SK-N-SH (cell line): Measurements from ENCODE around the gene SLC12A6.
"Not testable (repeated sequence)": the region's sequence is repeated elsewhere in the genome, so short reads cannot be mapped to it uniquely, and the experiment has no call there.

Experiments used
- CTCF ChIP-seq: fragments of 200-600 bp; sonication (generic); IDR thresholded peaks from 2 replicates; pipeline ENCODE4 v1.6.1; 2017; ENCODE audit warnings: antibody characterized with exemption, mild to moderate bottlenecking, moderate library complexity
- EZH2phosphoT487 ChIP-seq: fragments of 200-600 bp; sonication (generic); IDR thresholded peaks from 2 replicates; pipeline ENCODE4 v1.6.1; 2017; ENCODE audit warnings: low read depth, mixed run types, mild to moderate bottlenecking, antibody characterized with exemption, moderate library complexity, borderline replicate concordance
- GABPA ChIP-seq: IDR thresholded peaks from 2 replicates; pipeline ENCODE4 v1.4.0; 2012; ENCODE audit warnings: low read depth, mild to moderate bottlenecking
- MXI1 ChIP-seq: IDR thresholded peaks from 2 replicates; pipeline ENCODE4 v1.6.1; 2012; ENCODE audit warnings: mild to moderate bottlenecking, low read depth, low read length, improper control_type of control experiment
- RAD21 ChIP-seq: IDR thresholded peaks from 2 replicates; pipeline ENCODE4 v1.6.1; 2012; ENCODE audit warnings: mild to moderate bottlenecking, low read length
- REST ChIP-seq: IDR thresholded peaks from 2 replicates; pipeline ENCODE4 v1.6.1; 2012; ENCODE audit warnings: mild to moderate bottlenecking, low read depth, low read length, moderate library complexity
- SIN3A ChIP-seq: IDR thresholded peaks from 2 replicates; pipeline ENCODE4 v1.6.1; 2012; ENCODE audit warnings: low read depth, mild to moderate bottlenecking, low read length, moderate library complexity, borderline replicate concordance
- SMC3 ChIP-seq: IDR thresholded peaks from 2 replicates; pipeline ENCODE4 v1.6.1; 2012; ENCODE audit warnings: low read depth, low read length, improper control_type of control experiment
- TAF1 ChIP-seq: IDR thresholded peaks from 2 replicates; pipeline ENCODE4 v1.6.1; 2012; ENCODE audit warnings: low read depth, mild to moderate bottlenecking, low read length, moderate library complexity, borderline replicate concordance

DNA sequence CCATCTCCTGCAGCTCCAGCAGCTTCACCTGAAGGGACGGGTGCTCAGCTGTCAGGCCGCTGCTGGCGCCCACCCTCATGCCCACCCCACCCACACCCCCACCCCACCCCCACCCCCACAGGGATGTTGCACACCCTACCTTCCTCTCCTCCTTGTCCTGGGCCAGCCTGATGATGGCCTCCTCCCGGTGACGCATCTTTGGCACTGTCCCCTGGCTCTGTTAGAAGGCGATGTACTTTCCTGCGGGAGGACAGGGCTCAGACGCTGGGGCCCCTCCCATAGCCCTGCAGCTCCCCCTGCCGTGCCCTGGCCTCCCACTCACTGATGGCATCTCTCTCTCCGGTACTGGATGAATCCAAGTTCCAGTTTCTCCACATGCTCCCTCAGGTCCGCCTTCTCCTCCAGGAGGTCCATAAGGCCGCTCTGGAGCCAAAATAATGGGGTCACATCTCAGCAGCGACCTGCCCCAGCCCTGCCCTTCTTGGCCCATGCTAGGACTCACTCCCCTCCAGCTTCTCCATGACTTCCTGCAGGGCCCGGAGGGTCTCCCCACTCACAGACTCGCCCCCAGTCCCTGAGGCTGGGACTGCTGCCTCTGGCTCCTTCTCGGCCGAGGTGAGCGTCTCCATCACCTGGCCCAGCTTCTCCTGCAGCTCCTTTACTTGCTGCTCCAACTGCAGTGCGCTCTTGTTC is 44.4 kb upstream of the SLC12A6 start:
- not testable (repeated sequence) for TF ChIP-seq CTCF, TAF1, SMC3, EZH2phosphoT487, SIN3A, MXI1, REST, GABPA, RAD21
